Hepatic stellate cell (primary cell): ENCODE measurements around the gene ALDH1L2.
"Not testable (repeated sequence)": the region's sequence is repeated elsewhere in the genome, so short reads cannot be mapped to it uniquely, and the experiment has no call there.

Source experiments
- DNase-seq: peaks from one replicate; pipeline ENCODE4 v3.0.0; 2011; ENCODE audit warnings: low spot score

The ALDH1L2 gene

GRCh38 chr12:105084251-105085250 lies at the start of gene ALDH1L2:
Gene ALDH1L2 (minus strand): TSS chr12:105084458. CDS start chr12:105084436, 22 bp downstream.
- DNase-seq, result peak; percentile 82

GRCh38 chr12:105120551-105120950 lies 36.3 kb upstream of the ALDH1L2 start:
- DNase-seq, result no peak

GRCh38 chr12:105116969-105117368 lies 32.7 kb upstream of the ALDH1L2 start:
- no peak for DNase-seq

- no peak for DNase-seq
Measured at GRCh38 chr12:105113094-105113493, 28.8 kb upstream of the ALDH1L2 start.

- no peak for DNase-seq
Measured at GRCh38 chr12:105110851-105111250, 26.6 kb upstream of the ALDH1L2 start.

GRCh38 chr12:105109465-105110212 lies 25.4 kb upstream of the ALDH1L2 start:
- no peak for DNase-seq

GRCh38 chr12:105107494-105108371 lies 23.5 kb upstream of the ALDH1L2 start, which contains the start of gene WASHC4:
Gene WASHC4 (plus strand): TSS chr12:105107731. CDS start chr12:105107801, 70 bp downstream.
- peak; percentile 96 for DNase-seq

GRCh38 chr12:105107171-105107493 lies 22.9 kb upstream of the ALDH1L2 start:
- peak; percentile 47 for DNase-seq

- DNase-seq, result no peak
Measured at GRCh38 chr12:105106621-105107020, 22.4 kb upstream of the ALDH1L2 start.

- DNase-seq, result no peak
Measured at GRCh38 chr12:105104762-105105161, 20.5 kb upstream of the ALDH1L2 start.

GRCh38 chr12:105102673-105103072 lies 18.4 kb upstream of the ALDH1L2 start:
- no peak for DNase-seq

GRCh38 chr12:105100998-105101397 lies 16.7 kb upstream of the ALDH1L2 start:
- DNase-seq, result no peak

- DNase-seq, result peak; percentile 26
Measured at GRCh38 chr12:105100207-105100985, 16.1 kb upstream of the ALDH1L2 start.

- no peak for DNase-seq
Measured at GRCh38 chr12:105099356-105099755, 15.1 kb upstream of the ALDH1L2 start.

GRCh38 chr12:105095338-105095737 lies 11.1 kb upstream of the ALDH1L2 start:
- DNase-seq, result not testable (repeated sequence)

- DNase-seq, result no peak
Measured at GRCh38 chr12:105092336-105092735, 8.1 kb upstream of the ALDH1L2 start.

GRCh38 chr12:105091476-105092206 lies 7.4 kb upstream of the ALDH1L2 start:
- no peak for DNase-seq

- DNase-seq, result no peak
Measured at GRCh38 chr12:105090361-105090760, 6.1 kb upstream of the ALDH1L2 start.

GRCh38 chr12:105089817-105090216 lies 5.6 kb upstream of the ALDH1L2 start:
- no peak for DNase-seq

- DNase-seq, result no peak
Measured at GRCh38 chr12:105085501-105085900, 1.2 kb upstream of the ALDH1L2 start.
